GM23248 (cell line): ENCODE results near the gene PDCD2L. TPM values are rescaled to one million over a fixed set of nuclear protein-coding genes. Genes with fewer than 3 reads are reported as not detected.

Source experiments
- DNase-seq: peaks from one replicate; pipeline ENCODE4 v3.0.0-alpha.2; 2015
- H2AFZ ChIP-seq: fragments of 200-600 bp; sonication (generic); 2 replicates; pipeline ENCODE4 v1.6.1; 2016; ENCODE audit warnings: antibody characterized with exemption
- H3F3A ChIP-seq: fragments of 200-600 bp; sonication (generic); 2 replicates; pipeline ENCODE4 v1.6.1; 2016; ENCODE audit warnings: mild to moderate bottlenecking, antibody characterized with exemption, mixed run types; ENCODE audit not compliant: insufficient read depth
- H3K27ac ChIP-seq: fragments of 200-600 bp; sonication (generic); 2 replicates; pipeline ENCODE4 v1.5.1; 2016; ENCODE audit warnings: mild to moderate bottlenecking
- H3K27me3 ChIP-seq: fragments of 200-600 bp; sonication (generic); replicated peaks from 2 replicates; pipeline ENCODE4 v1.6.1; 2016; ENCODE audit warnings: mild to moderate bottlenecking; ENCODE audit not compliant: insufficient read depth
- H3K36me3 ChIP-seq: fragments of 200-600 bp; sonication (generic); 2 replicates; pipeline ENCODE4 v1.6.1; 2016; ENCODE audit warnings: low read depth, mild to moderate bottlenecking
- H3K4me1 ChIP-seq: fragments of 200-600 bp; sonication (generic); 2 replicates; pipeline ENCODE4 v1.6.1; 2016; ENCODE audit warnings: mild to moderate bottlenecking; ENCODE audit not compliant: insufficient read depth
- H3K4me2 ChIP-seq: fragments of 200-600 bp; sonication (generic); one replicate; pipeline ENCODE4 v1.6.1; 2016; ENCODE audit warnings: mild to moderate bottlenecking; ENCODE audit not compliant: unreplicated experiment
- H3K4me3 ChIP-seq: fragments of 200-600 bp; sonication (generic); 2 replicates; pipeline ENCODE4 v1.5.1; 2016; ENCODE audit warnings: mild to moderate bottlenecking
- H3K79me2 ChIP-seq: fragments of 200-600 bp; sonication (generic); 2 replicates; pipeline ENCODE4 v1.6.1; 2016; ENCODE audit warnings: mild to moderate bottlenecking; ENCODE audit not compliant: insufficient read depth
- H3K9ac ChIP-seq: fragments of 200-600 bp; sonication (generic); 2 replicates; pipeline ENCODE4 v1.6.1; 2016; ENCODE audit warnings: mild to moderate bottlenecking
- H3K9me2 ChIP-seq: fragments of 200-600 bp; sonication (generic); 2 replicates; pipeline ENCODE4 v1.6.1; 2016; ENCODE audit warnings: mixed run types, mild to moderate bottlenecking, moderate library complexity; ENCODE audit not compliant: insufficient read depth
- H3K9me3 ChIP-seq: fragments of 200-600 bp; sonication (generic); one replicate; pipeline ENCODE4 v1.6.1; 2017; ENCODE audit warnings: low read depth
- H4K20me1 ChIP-seq: fragments of 200-600 bp; sonication (generic); 2 replicates; pipeline ENCODE4 v1.6.0; 2016; ENCODE audit not compliant: insufficient read depth
- EZH2 ChIP-seq: fragments of 200-600 bp; sonication (generic); IDR thresholded peaks from 2 replicates; pipeline ENCODE4 v1.6.1; 2018; ENCODE audit warnings: antibody characterized with exemption, mild to moderate bottlenecking; ENCODE audit not compliant: insufficient read depth, poor library complexity, severe bottlenecking
- EZH2phosphoT487 ChIP-seq: fragments of 200-600 bp; sonication (generic); IDR thresholded peaks from 2 replicates; pipeline ENCODE4 v1.6.1; 2018; ENCODE audit warnings: antibody characterized with exemption, moderate library complexity, mild to moderate bottlenecking, low read depth; ENCODE audit not compliant: insufficient read depth
- WGBS, 2 experiments: methylation state at CpG; one replicate each; pipeline ENCODE4 v1.1.6; 2015 to 2017; ENCODE audit warnings: low lambda C conversion rate in 2 of 2, low coverage in 1 of 2; ENCODE audit errors: missing lambda C conversion rate in 2 of 2; 5-methylcytosine and 5-hydroxymethylcytosine counted together
- in situ Hi-C: fragments of 300-500 bp; cut with MboI; formaldehyde crosslinking; loops from 2 replicates; pipeline ENCODE4 v1.15.0; 2020
- polyA plus RNA-seq: library from polyadenylated mRNA; unstranded; fragments of >200 nt; fragmentation: Nextera tagmentation; extraction: Ambion mirVana; gene quantifications from 2 replicates; pipeline ENCODE4 v1.2.1, GENCODE V29; 2016
- total RNA-seq: library from RNA; depleted of rRNA; stranded (reverse); fragments of >200 nt; shearing (Covaris generic); gene quantifications from 2 replicates; pipeline ENCODE4 v1.2.3, GENCODE V29; 2014; rRNA removed

The PDCD2L gene
- total RNA-seq (7.1 and 13.4 TPM in 2 replicates), polyA plus RNA-seq (5.4 and 7.4 TPM in 2 replicates)

GRCh38 chr19:34404109-34404909 lies at the start of gene PDCD2L:
Gene PDCD2L (plus strand): TSS chr19:34404399. CDS start chr19:34404431, 32 bp downstream.
- H3K36me3 ChIP-seq, result peaks cover 10% of the 10 kb centered on the region
- H2AFZ ChIP-seq, result peak within 1 kb of the TSS; percentile 94
- no peaks in the 10 kb centered on the region for H3K9me3 ChIP-seq
- H3K9me2 ChIP-seq, result no peaks in the 10 kb centered on the region
- H3K9ac ChIP-seq, result peak within 1 kb of the TSS; percentile 68
- H4K20me1 ChIP-seq, result no peaks in the 10 kb centered on the region
- in situ Hi-C loops, result no loop called here
- TF ChIP-seq EZH2, result no peak
- no peak for TF ChIP-seq EZH2phosphoT487
- WGBS, 2 experiments, result 1 to 2% methylated on average over 60 to 69 of the region's 69 CpGs
- peak within 1 kb of the TSS; percentile 29 for H3K27ac ChIP-seq
- H3K4me3 ChIP-seq, result peak within 1 kb of the TSS; percentile 83
- no peaks in the 10 kb centered on the region for H3K4me1 ChIP-seq
- H3K4me2 ChIP-seq, result peak within 1 kb of the TSS; percentile 79
- no peaks in the 10 kb centered on the region for H3K27me3 ChIP-seq
- peaks cover 14% of the 10 kb centered on the region for H3F3A ChIP-seq
- peak; percentile 93 for DNase-seq
- no peaks in the 10 kb centered on the region for H3K79me2 ChIP-seq

GRCh38 chr19:34355201-34355600 lies 49.0 kb upstream of the PDCD2L start:
- in situ Hi-C loops, result no loop called here
- H3K27ac ChIP-seq, result no peak overlapping the region

GRCh38 chr19:34356875-34357274 lies 47.3 kb upstream of the PDCD2L start:
- in situ Hi-C loops, result no loop called here
- 96 to 97% methylated on average over 4 of the region's 4 CpGs for WGBS, 2 experiments
- no peaks in the 10 kb centered on the region for H3K9me2 ChIP-seq
- H3K4me3 ChIP-seq, result no peak overlapping the region
- H3K27me3 ChIP-seq, result no peaks in the 10 kb centered on the region
- H3K36me3 ChIP-seq, result peaks cover 7% of the 10 kb centered on the region; the same call in 1 of the 2 replicates
- no peaks in the 10 kb centered on the region for H3K79me2 ChIP-seq
- H3K4me2 ChIP-seq, result no peak overlapping the region
- H3K27ac ChIP-seq, result no peak overlapping the region
- no peak overlapping the region for H2AFZ ChIP-seq
- H3K4me1 ChIP-seq, result 0 out of 2 replicates have a peak, but pooled peaks cover 6% of the 10 kb centered on the region
- peaks cover 6% of the 10 kb centered on the region for H3F3A ChIP-seq
- TF ChIP-seq EZH2, result no peak
- TF ChIP-seq EZH2phosphoT487, result no peak
- H4K20me1 ChIP-seq, result no peaks in the 10 kb centered on the region
- no peak overlapping the region for H3K9ac ChIP-seq
- H3K9me3 ChIP-seq, result no peaks in the 10 kb centered on the region
- DNase-seq, result no peak

More at GRCh38 chr19:34355201-34355600, 49.0 kb upstream of the PDCD2L start:
- no peaks in the 10 kb centered on the region for H3K9me2 ChIP-seq
- H3K9ac ChIP-seq, result no peak overlapping the region
- TF ChIP-seq EZH2phosphoT487 (no peak), EZH2 (no peak)
- H3K4me3 ChIP-seq, result no peak overlapping the region
- no peaks in the 10 kb centered on the region for H3K79me2 ChIP-seq
- H3F3A ChIP-seq, result peaks cover 6% of the 10 kb centered on the region
- H3K27me3 ChIP-seq, result no peaks in the 10 kb centered on the region
- 0 out of 2 replicates have a peak, but pooled peaks cover 6% of the 10 kb centered on the region for H3K4me1 ChIP-seq
- DNase-seq, result no peak
- no peaks in the 10 kb centered on the region for H3K9me3 ChIP-seq
- H4K20me1 ChIP-seq, result no peaks in the 10 kb centered on the region
- peaks cover 7% of the 10 kb centered on the region; the same call in 1 of the 2 replicates for H3K36me3 ChIP-seq
- 90 to 93% methylated on average over 8 of the region's 8 CpGs for WGBS, 2 experiments
- H2AFZ ChIP-seq, result no peak overlapping the region
- no peak overlapping the region for H3K4me2 ChIP-seq

- Histone ChIP-seq H3K9me3 (no peaks in the 10 kb centered on the region), H3K4me2 (no peak overlapping the region), H3K27ac (no peak overlapping the region), H3K4me1 (0 out of 2 replicates have a peak, but pooled peaks cover 6% of the 10 kb centered on the region), H3K4me3 (no peak overlapping the region), H3K36me3 (peaks cover 7% of the 10 kb centered on the region; the same call in 1 of the 2 replicates), H3K9ac (no peak overlapping the region), H3K9me2 (no peaks in the 10 kb centered on the region), H4K20me1 (no peaks in the 10 kb centered on the region), H3K27me3 (no peaks in the 10 kb centered on the region), H2AFZ (no peak overlapping the region), H3K79me2 (no peaks in the 10 kb centered on the region), H3F3A (peaks cover 6% of the 10 kb centered on the region)
- WGBS, 2 experiments, result 81 to 92% methylated on average over 4 of the region's 4 CpGs
- DNase-seq, result no peak
- in situ Hi-C loops, result no loop called here
- no peak for TF ChIP-seq EZH2phosphoT487
- TF ChIP-seq EZH2, result no peak
These were observed 46.8 kb upstream of the PDCD2L start for GRCh38 chr19:34357431-34357830.
